Retina (tissue), 1 donor: ENCODE results near the gene OMD.
"Not testable (repeated sequence)": the region's sequence is repeated elsewhere in the genome, so short reads cannot be mapped to it uniquely, and the experiment has no call there.

Experiments used
- DNase-seq: peaks from one replicate; pipeline ENCODE4 v3.0.0-alpha.2; 2016

Gene OMD

GRCh38 chr9:92424340-92424739 lies at the start of gene OMD:
Gene OMD (minus strand): TSS chr9:92424471. CDS start chr9:92417558, 6,913 bp downstream.
- DNase-seq = no peak

GRCh38 chr9:92468206-92468605 lies 43.9 kb upstream of the OMD start:
- no peak for DNase-seq

- no peak for DNase-seq
Measured at GRCh38 chr9:92467511-92467910, 43.2 kb upstream of the OMD start.

- DNase-seq = no peak
Measured at GRCh38 chr9:92467041-92467440, 42.8 kb upstream of the OMD start.

- no peak for DNase-seq
Measured at GRCh38 chr9:92463984-92464383, 39.7 kb upstream of the OMD start.

GRCh38 chr9:92463387-92463786 lies 39.1 kb upstream of the OMD start:
- no peak for DNase-seq

- DNase-seq = no peak
Measured at GRCh38 chr9:92457576-92457975, 33.3 kb upstream of the OMD start.

GRCh38 chr9:92455217-92455616 lies 30.9 kb upstream of the OMD start:
- no peak for DNase-seq

- DNase-seq = no peak
Measured at GRCh38 chr9:92446536-92446935, 22.3 kb upstream of the OMD start.

- DNase-seq = no peak
Measured at GRCh38 chr9:92444841-92445240, 20.6 kb upstream of the OMD start.

GRCh38 chr9:92440751-92441046 lies 16.4 kb upstream of the OMD start:
- no peak for DNase-seq

- DNase-seq = no peak
Measured at GRCh38 chr9:92439921-92440750, 15.9 kb upstream of the OMD start.

GRCh38 chr9:92438900-92439526 lies 14.7 kb upstream of the OMD start:
- DNase-seq = no peak

GRCh38 chr9:92435263-92435662 lies 11.0 kb upstream of the OMD start:
- DNase-seq = no peak

- DNase-seq = no peak
Measured at GRCh38 chr9:92432972-92433548, 8.8 kb upstream of the OMD start.

GRCh38 chr9:92432350-92432749 lies 8.1 kb upstream of the OMD start:
- no peak for DNase-seq

GRCh38 chr9:92429836-92430235 lies 5.6 kb upstream of the OMD start:
- no peak for DNase-seq

GRCh38 chr9:92426501-92427145 lies 2.4 kb upstream of the OMD start:
- no peak for DNase-seq

- DNase-seq = no peak
Measured at GRCh38 chr9:92425474-92425873, 1.2 kb upstream of the OMD start.

- DNase-seq = no peak
Measured at GRCh38 chr9:92423612-92424011, 659 bp downstream of the OMD start.

GRCh38 chr9:92422611-92423338 lies 1.5 kb downstream of the OMD start:
- no peak for DNase-seq

GRCh38 chr9:92414566-92414965 lies 9.7 kb downstream of the OMD start:
- DNase-seq = no peak

- not testable (repeated sequence) for DNase-seq
Measured at GRCh38 chr9:92411157-92411556, 13.1 kb downstream of the OMD start.
